CD4-positive, alpha-beta T cell treated with Interleukin-6 at 100 ng/mL for 8 hours (primary cell): ENCODE data around the gene CKMT1B.
"Not testable (repeated sequence)": the region's sequence is repeated elsewhere in the genome, so short reads cannot be mapped to it uniquely, and the experiment has no call there.

Source experiments
- DNase-seq: peaks from one replicate; pipeline ENCODE4 v3.0.0-alpha.2; 2020; ENCODE audit warnings: mixed read lengths, low spot score

The CKMT1B gene

DNA sequence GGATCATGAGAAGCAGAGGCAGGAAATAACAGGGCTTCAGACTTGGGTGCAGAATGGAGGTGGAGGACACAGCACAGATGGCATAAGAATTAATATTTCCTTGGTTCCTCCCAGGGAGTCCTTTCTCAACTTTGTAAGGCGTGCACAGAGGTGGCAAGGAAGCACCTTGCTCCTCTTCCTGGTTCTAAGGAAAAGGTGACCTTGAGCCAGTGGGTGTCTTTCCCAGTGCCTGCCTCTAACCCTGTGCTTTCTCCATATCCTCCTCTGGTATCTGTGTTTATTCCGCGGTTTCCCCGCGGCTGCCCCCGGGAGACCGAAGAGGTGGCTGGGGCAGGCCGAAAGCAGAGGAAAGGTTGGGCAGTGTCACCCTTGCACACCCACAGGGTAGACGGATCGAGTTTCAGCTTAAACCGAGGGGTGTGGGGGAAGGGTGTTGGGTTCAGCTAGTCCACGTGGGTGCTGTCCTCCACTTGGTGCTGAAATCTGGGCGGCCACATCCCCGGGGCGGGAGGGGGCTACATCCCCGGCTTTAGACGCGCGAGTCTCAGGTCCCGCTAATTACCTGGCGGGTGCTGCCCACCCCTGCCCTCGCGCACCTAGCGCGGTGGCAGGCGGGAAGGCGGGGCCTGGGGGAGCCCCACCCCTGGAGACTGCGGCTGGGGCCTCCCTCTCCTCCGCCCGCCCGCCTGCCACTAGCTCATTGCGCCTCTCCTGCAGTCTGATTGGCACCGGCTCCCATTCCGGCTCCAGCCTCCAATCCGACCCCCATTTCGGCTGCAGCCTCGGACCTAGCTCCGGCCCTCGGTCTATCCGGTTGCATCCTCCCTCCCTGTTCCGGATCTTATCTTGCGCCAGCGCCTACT lies at the start of gene CKMT1B:
TSS of gene CKMT1B (plus strand) at position 700 of the 863 bp plus-strand sequence. CDS start 192 bp downstream, outside the sequence.
- DNase-seq: not testable (repeated sequence)

- DNase-seq: no peak
These were observed 49.6 kb upstream of the CKMT1B start for GRCh38 chr15:43544266-43544665.

GRCh38 chr15:43545426-43545825 lies 48.4 kb upstream of the CKMT1B start:
- no peak for DNase-seq

GRCh38 chr15:43547539-43547938 lies 46.3 kb upstream of the CKMT1B start:
- no peak for DNase-seq

DNA sequence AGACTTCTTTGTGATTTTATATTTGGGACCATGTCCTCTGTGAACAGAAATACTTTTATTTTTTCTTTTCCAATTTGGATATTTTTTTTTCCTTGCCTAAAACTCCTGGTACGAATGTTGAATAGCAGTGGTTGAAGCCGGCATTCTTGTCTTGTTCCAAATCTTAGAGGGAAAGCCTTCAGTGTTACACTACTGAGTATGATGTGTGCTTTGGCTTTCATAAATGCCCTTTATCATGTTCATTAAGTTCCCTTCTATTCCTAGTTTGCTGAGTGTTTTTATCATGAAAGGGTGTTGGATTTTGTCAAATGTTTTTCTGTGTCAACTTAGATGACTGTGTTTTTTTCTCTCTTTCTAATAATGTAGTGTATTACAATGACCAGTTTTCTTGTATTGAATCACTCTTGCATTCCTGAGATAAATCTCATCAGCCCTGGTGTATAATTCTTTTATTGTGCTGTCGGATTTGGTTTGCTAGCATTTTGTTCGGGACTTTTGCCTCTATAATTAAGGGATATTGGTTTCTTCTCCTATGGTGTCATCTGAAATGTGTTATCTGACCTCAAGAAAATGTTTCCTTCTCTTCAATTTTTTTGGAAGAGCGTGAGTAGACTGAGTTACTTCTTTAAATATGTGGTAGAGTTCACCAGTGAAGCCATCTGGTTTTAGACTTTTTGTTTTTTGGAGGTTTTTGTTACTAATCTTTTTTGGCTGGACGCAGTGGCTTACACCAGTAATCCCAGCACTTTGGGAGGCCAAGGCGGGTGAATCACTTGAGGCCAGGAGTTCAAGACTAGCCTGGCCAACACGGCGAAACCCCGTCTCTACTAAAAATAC lies 43.1 kb upstream of the CKMT1B start:
- no peak for DNase-seq

- no peak for DNase-seq
These were observed 41.6 kb upstream of the CKMT1B start for GRCh38 chr15:43552256-43552655.

GRCh38 chr15:43552986-43553385 lies 40.8 kb upstream of the CKMT1B start:
- DNase-seq: no peak

DNA sequence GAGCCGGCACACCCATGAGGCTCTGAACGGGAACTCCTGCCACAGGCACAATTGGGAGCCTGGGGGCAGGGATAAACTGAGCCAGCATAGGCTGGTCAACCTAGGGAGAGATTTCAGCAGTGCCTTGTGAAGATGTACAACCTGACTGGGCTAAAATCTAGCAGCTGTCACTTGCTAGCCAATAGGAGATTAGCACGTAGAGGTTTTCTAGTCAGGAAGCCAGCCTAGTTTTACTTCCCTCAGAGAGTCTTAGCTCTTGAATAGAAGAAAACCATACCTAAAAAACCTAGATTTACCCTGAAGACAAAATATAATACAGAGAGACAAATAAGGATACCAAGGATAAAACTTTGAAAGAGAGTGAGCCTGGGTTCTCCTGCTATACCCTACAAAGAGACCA lies 31.1 kb upstream of the CKMT1B start:
- not testable (repeated sequence) for DNase-seq

GRCh38 chr15:43563793-43564192 lies 30.0 kb upstream of the CKMT1B start:
- DNase-seq: not testable (repeated sequence)

DNA sequence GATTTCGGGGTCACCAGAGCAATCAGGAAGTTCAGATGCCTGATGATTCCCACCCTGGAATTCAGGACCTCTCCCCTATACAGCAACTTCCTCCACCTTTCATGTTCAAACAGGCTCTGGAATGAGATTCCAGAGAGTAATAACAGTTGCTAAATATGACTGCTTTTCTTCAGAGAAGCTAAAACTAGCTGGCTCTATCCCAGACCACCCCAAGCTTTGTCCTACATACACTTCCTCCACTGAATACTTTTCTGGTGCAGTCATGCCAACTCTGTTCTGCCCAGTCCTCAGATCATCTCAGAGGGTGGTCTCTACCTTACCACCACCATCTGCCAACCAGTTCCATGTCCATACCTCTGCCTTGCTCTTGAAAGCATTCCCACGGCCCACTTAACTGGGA lies 27.2 kb upstream of the CKMT1B start:
- not testable (repeated sequence) for DNase-seq

DNA sequence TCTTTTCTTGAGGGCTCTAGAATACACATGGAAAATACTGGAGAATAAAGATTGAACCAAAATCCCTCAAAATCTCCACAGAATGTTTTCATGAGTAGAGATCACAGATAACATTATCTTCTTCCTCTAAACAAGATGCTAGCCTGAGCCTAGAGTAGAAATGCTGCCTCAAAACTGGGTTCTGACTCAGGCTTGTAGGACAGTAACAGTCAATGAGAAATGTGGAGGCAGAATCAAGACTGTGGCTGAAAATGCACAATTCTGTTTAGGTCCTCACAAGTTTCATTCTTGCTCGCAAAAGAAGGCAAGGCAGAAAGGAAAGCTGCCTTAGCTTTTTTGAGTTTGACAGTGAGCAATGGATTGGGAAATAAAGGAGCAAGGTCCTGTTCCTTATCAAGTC lies 19.2 kb upstream of the CKMT1B start:
- DNase-seq: not testable (repeated sequence)

- DNase-seq: not testable (repeated sequence)
These were observed 3.9 kb upstream of the CKMT1B start, which contains the start of gene PPIP5K1 for GRCh38 chr15:43589778-43590466. Gene PPIP5K1, minus strand, starts transcription at chr15:43590208. Its CDS starts 5,704 bp downstream, at chr15:43584504.

GRCh38 chr15:43592841-43593240 lies 986 bp upstream of the CKMT1B start:
- not testable (repeated sequence) for DNase-seq

- not testable (repeated sequence) for DNase-seq
These were observed 5.3 kb downstream of the CKMT1B start for GRCh38 chr15:43599131-43599530.

DNA sequence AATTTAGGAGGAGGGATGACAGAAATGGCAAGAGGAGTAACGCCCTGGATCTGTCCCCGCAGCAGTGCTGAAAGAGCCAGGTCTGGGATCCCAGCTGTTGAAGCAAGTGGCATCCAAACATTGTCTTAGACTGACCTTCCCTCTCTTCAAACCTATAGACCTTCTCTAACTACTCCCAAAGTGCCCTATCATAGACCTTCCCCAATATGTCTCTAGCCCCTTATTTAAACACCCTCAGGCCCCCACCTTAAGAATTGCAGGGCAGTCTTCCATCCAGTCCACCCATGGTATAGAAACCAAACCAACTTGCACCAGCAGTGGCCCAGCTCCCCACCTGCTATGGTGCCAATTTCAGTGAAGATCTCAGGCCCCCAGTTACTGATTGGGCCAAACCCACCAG lies 6.4 kb downstream of the CKMT1B start:
- not testable (repeated sequence) for DNase-seq

DNA sequence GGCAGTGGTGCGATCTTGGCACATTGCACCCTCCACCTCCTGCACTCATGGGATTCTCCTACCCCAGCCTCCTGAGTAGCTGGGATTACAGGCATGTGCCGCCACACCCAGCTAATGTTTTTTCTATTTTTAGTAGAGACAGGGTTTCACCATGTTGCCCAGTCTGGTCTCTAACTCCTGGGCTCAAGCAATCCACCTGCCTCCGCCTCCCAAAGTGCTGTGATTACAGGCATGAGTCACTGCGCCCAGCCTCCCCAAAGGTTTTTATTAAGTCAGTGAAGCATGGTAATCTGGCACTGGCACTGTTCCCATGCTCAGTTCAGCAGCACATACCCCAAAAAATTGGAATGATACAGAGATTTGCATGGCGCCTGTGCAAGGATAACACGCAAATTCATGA lies 8.4 kb downstream of the CKMT1B start:
- DNase-seq: not testable (repeated sequence)

DNA sequence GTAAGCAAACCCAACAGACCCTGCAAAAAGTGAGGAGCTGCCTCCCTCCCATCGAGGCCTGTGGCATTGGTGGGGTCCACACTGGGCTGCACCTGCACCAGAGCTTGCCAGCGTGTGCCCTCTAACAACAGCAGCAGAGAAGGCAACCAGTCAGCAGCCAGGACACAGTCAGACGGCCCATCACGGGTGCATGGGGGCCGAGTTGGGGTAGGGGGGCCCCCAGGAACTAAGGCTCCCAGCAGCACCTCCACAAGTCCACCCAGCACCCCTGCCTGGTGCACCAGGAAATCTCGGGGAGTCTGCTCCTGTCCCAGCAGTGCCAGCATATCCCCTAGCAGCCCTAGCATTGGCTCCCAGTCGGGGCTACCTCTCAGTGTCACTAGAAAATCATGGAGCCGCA lies 23.9 kb downstream of the CKMT1B start:
- not testable (repeated sequence) for DNase-seq

DNA sequence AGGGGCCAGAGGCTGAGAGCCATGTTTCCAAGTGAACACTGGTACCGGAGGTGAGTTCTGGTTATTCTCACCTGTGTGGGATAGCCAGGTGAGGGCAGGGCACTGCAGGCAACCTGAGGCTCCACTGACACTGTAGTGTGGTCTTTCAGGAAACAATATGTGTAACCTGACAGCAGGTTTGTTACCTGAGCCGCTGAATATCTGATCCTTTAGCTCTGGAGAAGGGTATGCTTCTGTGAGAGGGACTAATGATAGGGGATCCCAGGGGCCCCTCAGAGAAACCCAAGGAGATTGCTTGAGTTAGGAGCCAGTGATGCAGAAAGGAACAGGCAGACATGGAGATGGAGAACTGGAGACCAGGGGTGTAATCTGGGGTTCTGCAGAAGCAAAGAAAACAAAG lies 24.9 kb downstream of the CKMT1B start, which contains the start of gene STRC:
TSS of gene STRC (minus strand) at position 101 of the 400 bp plus-strand sequence. CDS start at position 23, 78 bp downstream.
- not testable (repeated sequence) for DNase-seq

GRCh38 chr15:43622068-43622799 lies 28.4 kb downstream of the CKMT1B start:
- DNase-seq: not testable (repeated sequence)

DNA sequence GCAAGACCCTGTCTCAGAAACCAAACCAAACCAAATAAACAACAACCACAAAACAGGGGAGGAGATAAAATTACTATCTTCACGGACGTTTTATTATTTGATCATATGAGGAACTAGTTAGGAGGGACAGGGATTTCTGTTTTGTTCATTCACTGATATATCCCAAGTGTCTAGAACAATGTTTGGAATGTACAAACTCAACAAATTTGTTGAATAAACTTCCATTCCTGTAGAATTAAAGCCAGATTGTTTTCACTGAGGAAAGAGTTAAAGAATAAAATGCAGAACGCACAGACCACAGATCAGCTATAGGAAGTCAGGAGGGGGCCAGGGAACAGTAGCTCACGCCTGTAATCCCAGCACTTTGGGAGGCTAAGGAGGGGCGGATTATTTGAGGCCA lies 31.3 kb downstream of the CKMT1B start:
- DNase-seq: no peak

GRCh38 chr15:43626937-43627336 lies 33.1 kb downstream of the CKMT1B start:
- not testable (repeated sequence) for DNase-seq
